Activated CD4-positive, alpha-beta T cell treated with anti-CD3 and anti-CD28 coated beads for 1 hour (primary cell): ENCODE measurements around the gene LYVE1.
"Not testable (repeated sequence)": the region's sequence is repeated elsewhere in the genome, so short reads cannot be mapped to it uniquely, and the experiment has no call there.

Experiments
- DNase-seq: peaks from one replicate; pipeline ENCODE4 v3.0.0-alpha.2; 2020

Gene LYVE1, protein sequence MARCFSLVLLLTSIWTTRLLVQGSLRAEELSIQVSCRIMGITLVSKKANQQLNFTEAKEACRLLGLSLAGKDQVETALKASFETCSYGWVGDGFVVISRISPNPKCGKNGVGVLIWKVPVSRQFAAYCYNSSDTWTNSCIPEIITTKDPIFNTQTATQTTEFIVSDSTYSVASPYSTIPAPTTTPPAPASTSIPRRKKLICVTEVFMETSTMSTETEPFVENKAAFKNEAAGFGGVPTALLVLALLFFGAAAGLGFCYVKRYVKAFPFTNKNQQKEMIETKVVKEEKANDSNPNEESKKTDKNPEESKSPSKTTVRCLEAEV

DNA sequence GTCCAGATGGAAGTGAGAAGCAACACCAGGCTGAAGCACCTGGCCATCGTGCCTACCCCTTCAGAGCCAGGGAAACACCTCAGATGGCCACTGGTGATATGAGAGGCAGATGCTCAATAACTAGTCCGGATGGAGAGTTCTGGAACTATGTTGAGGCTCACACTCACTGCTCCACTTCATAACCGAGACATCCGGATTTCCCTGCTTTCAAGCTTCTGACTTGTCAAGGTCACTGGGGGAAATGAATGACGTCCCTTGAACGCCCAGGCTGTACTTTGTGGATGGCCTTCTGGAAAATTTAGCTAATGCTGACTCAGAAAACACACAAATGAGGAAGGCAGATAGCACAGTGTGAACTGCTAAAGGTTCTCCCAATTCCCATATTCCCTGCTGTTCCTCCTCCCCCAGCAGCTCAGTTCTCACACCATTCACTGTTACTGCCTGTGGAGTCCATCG, at the start of gene LYVE1:
TSS of gene LYVE1 (minus strand) at position 180 of the 456 bp plus-strand sequence. CDS start at position 47, 133 bp downstream.
- no peak for DNase-seq

DNA sequence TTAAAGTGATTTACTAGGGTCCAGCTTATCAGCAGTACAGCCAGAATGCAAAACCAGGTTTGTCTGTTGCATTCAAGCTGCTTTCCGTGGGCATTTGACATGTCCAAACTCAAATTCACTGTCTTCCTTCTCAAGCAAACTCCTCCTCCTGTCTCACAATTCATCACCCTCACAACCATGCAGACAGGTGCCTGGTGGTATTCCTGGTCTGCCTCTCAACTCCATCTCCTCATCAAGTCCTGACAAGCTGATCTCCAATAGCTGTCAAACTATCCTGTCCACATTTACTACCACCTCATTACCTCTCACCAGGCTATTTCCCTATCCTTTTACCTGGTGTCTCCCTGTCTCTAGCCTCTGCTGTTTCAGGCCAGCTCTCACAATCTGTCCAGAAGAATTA, 49.1 kb upstream of the LYVE1 start:
- no peak for DNase-seq

DNA sequence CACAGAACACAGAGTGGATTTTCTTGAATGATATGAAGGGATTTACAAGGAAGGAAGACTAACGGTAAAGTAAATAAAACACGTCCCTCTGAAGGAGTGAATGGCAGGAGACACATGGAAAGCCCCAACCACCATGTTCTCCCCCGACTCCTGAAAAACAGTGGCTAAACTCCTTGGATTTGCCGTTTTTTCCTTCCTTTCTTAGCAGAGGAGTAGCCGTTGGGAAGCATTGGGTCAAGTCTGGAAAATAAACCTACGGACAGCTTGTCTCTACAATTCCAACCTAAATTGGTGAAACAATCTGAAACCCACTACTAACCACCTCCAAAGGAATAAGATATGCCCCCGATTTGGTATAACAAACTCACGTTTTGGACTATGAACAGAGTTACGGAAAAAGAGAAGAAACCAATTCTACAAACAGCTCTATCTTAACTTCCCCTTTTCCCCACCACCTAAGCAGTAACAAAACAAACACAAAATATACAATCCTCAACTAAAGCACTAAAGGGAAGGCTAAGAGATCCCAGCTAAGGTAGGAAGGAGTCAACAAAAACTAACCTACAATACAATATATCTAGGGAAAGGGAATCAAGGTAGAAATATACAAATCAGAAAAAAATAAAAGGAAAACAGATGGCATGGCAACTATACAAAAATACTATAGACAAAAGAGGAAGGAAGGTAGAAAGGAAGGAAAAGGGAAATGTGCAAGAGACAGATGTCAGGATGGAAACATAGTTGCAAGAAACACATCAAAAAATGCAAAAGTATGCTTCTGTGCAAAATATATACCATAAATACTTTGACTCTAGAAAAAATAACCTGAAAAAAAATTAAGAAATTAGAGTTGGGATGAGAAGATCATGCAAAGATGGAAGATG, 43.8 kb upstream of the LYVE1 start:
- no peak for DNase-seq

DNA sequence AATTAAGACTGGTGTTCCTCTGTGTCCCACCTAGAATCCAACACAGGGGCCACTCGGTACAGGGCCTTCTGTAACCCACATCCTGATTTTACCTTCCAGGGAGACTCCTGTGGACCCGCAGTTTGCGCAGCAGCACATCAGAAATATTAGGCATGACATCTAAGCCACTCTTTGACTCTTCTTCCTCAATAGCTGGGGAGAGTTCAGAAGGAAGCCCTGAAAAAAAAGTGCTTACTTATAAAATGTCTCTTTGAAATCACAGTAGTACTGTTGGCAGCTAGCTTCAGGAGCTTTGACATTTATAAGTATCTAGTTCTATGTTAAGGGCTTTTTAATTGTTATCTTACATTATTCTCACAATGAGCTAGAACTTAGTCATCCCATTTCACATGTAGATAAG, 41.2 kb upstream of the LYVE1 start:
- DNase-seq = no peak

DNA sequence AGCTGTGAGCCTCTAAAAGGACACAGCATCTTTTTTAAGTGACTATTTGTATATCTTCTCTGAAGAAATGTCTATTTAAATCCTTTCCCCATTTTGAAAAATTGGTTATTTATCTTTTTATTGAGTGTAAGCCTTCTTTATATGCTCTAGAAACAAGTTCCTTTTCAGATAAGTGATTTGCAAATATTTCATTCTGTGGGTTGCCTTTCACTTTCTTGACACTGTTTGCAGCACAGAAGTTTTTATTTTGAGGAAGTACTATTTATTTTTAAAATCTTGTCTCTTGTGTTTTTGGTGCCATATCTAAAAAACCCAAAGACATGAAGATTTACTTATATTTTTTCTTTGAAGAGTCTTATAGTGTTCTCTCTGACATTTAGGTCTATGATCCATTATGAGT, 40.1 kb upstream of the LYVE1 start:
- no peak for DNase-seq

DNA sequence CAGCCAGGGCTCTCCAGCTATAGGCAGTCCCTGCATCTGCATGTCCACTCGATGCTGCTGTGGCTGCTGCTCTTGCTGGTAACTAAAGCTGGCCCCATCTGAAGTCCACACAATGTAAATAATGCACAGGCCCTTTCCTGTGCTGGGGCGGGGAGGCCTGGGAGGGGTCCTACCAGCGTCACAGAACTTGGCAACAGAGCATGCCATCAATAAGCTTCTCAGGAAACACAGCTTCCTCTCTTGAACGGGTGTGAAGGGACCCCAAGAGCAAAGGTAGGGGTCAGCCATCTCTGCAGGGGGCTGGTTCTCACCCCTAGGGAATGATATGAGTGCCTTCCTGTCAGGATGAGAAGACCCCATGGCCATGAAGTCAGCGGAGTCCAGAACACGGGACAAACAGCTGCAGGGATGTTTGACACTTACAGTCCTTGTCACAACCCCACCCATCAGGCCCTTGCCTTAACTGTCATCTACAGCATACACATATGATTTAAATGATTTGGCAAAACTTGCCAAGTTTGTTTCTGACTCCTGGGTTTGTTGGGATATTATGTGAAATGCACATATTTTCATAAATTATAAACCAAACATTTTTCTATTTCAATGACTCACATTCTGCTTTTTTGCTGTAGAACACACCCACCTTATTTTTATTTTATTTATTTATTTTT, 39.1 kb upstream of the LYVE1 start:
- DNase-seq = no peak

DNA sequence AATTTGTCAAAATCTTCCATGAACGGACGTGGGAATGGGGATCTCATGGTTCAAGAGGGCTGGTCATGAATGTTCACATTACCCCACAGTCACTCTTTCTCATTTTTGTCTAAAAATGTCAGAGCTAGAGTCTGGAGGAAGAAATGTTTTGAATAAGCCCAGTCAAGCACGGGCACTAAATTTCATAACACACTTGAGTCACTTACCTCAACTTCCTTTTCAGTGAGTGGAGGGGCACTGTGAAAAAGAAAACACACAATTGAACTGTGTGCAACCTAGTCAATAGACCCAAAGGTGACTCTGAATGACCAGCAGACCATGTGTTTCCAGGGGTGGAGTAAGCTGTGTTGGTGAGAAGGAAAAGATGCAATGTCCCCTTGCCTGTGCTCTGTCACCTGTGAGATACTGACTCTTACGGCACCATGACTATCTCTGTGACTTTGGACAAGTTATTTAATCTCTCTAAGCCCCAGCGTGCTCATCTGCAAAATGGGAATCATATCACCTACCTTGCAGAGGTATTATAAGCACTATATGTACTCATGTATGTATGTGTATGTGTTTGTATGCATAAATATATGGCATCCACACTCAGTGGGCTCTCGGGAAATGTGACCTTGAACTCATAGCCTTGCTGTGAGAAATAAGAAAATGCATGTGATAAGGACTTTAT, 38.2 kb upstream of the LYVE1 start:
- DNase-seq = no peak

DNA sequence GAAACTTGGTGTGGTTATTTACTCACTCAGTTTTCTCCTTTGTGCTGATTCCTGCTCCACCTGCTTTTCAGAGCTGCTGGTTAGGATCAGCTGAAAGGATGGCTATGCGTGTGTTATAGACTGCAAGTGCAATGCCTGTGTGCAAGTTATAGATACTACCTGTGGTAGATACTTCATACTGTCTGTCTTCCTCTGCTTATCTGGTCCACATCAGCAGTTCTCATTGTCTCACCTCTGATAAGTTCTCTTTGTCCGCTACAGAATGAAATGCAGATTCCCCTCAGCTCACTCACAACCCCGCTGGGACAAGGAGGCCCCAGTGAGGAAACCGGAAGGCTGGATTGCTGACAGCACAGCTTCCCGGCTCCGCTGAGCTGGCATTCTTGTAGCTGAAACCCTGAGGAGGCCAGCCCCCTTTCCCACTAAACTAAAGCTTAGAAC, 37.5 kb upstream of the LYVE1 start:
- DNase-seq = no peak

DNA sequence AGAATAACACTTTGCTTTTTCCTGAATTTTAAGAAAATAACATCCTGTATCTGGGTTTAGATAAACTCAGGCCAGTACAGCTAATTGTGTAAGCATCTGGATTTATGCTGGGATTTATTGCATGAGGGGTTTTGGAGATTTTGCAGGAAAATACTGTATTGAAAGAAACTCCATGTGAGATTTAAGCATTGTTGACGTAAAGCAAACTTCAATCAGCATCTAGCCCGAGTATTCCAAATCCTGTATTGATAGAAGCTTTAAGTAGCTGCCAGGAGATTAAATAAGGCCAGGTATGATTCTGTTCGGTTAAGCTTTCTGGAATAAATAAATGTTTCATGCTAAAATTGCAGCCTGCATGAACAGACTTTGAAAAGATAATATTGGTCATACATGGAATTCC, 36.3 kb upstream of the LYVE1 start:
- no peak for DNase-seq

DNA sequence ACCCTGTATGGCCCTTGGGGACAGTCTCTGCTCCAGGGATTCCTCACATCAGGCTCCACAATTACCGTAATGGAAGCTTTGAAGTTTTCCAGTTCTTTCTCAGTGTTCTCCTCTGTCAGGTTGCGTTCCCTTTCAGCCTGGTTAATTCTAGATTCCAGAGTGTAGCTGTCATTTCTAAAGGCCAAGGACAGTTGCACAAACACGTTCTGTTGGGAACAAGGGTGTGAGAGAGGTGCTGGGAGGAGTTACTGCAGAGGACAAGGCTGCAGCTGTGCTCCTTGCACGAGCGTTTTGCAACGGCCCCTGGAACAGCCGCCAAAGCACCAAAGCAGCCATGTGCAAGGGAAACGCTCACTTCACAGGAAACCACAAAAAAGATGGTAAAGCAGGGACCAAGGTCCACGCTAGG, 35.9 kb upstream of the LYVE1 start:
- no peak for DNase-seq

DNA sequence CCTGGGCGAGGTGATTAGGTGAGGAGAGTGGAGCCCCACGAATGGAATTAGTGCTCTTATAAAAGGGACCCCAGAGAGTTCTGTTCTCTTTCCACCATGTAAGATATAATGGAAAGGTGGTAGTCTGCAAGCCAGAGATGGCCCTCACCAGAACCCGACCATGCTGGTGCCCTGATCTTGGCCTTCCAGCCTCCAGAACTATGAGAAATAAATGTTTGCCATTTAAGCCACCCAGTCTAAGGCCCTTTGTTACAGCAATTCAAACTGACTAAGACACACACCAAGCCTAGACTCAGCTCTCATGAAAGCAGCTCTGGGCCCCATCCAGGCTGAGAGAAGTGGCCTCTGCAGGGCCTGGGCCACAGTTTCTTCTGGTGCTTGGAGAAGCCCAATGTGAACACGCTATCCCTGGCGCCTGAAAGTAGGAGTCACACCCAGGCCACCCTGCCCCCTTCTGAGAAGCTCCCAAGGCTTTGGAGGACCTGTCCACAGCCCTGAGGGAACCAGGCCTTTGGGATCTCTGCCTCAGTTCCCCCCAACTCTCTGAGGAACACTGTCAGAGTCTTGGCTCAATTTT, 35.3 kb upstream of the LYVE1 start:
- no peak for DNase-seq

DNA sequence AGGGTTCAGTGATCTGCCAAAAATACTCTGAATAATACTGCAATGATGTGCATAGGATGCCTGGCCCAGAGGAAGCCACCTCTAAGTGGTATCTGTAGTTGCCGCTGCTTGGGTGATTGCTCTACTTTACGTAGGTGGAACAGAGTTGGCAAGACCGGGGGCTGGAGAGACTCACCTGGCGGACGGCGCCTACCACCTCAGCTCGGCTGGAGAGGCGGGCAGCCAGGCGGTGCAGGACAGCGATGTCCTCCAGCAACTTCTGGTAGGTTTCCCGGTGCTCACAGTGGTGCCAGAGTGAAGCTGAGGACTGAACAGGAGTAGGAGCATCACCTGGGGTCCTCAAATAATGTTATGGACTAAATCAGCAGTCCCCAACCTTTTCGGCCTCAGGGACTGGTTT, 34.5 kb upstream of the LYVE1 start:
- no peak for DNase-seq

DNA sequence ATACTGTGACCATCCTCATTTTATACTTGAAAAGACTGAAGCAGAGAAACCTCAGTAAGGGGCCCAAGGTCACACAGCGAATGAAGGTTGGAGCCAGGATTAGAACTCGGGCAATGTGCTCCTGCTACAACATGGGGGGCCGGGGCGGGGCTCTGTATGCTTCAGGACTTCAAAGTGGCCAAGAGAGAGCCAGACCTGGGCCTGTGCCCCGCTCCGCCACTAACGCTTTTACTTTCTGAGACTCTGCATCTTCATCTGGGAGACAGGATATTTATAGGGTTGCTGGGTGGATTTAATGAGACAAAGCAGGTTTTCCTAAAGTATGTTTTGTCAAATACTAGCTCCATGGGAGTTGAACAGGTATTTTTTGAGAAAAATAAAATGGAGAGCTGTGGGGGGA, 33.9 kb upstream of the LYVE1 start:
- no peak for DNase-seq

DNA sequence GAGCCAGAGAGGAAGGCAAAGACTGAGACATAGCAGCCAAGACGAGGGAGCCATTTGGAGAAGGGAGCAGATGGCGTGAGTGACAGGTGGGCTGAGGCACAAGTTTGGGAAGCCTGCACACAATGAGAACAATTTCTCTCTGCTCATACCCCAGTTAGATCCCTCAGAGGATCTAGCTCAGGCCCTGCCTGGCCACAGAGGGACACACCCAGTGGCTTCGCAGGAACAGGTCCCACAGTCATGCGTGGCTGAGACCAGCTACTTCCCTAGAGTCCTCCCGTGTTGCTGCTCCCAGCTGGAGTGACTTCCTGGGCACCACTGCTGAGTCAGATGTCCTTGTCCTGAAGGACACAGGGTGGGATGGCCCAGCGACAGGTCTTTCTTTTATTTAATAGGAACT, 33.4 kb upstream of the LYVE1 start:
- DNase-seq = no peak

DNA sequence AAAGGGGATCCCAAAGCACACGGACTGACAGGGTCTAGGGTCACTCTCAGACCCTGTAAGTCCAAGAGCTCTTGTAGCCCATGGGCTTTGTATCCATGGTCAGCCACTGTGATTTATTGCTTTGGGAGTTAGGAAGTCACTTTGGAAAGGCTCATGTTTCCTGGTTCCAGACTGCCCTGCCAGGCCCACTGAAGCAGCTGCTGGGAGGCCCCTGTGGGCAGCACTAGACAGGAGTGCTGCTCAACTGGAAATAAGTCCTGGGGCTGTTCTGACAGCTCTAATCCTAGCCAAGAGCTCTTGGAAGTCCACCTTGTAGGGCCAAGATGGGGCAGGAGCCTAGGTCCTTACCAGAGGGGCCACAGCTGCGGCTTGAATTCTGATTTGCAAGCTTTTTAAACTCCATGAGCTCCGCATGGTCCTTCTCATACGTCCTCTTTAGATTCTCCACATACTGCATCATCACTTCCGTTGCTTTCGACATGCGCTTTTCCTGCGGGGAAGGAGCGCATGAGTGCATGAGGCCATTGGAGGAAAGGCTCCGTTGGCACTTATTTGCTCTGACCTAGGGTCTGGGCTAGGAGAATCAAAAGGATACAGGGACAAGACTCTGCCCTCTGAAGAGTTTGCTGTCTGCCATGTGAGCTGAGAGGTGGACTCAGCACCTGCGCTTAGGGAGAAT, 32.2 kb upstream of the LYVE1 start:
- no peak for DNase-seq

DNA sequence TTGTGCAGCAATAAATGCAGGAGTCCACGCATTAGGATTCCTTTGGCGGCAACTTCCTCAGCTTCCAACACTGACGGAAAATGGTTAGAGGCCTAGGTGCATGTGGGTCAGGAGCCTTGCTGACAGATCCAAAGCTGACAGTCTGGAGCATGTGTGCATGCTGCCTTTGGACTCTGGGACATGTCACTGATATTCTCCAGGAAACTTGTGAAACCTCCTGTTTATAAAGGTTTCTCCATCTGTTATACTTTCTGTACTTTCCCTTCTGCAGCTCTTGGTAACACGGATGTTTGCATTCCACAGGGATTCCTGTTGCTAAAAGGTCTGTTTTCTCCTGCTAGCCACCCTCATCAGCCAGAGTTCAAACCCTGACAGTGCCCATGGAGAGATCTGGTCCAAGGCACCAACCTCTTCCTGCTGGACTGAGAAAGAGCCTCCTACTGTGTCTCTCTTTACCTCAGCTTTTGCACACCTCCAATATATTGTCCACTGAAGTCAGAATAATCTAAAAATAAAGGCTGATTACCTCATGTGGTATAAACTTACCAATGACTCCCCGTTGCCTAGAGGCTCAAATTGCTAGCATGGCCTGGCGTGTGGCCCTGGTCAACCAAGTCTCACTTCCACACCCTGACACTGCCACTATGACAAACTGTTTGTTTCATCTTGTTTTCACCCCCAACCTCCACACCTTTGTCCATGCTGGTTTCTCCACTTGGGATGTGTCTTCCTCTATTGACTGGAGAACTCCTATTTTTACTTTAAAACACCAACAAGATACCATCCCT, 31.1 kb upstream of the LYVE1 start:
- no peak for DNase-seq

DNA sequence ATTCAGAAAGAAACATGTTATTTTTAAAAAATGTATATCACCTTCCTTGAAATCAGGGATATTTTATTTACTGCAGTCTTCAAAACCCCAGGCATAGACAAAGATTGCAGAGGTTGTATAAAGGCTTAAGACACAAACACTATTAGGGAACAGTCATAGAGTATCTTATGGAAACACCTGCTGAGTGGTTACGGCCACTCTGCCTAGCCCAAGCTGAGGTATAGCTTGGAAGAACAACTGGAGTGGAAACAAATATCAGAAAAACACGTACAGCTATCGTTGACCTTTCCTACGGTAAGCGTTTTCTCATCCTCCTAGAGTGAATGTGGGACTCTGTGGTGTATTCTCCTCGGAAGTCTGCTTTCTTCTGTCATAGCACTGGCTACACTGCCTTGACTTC, 30.4 kb upstream of the LYVE1 start:
- no peak for DNase-seq

DNA sequence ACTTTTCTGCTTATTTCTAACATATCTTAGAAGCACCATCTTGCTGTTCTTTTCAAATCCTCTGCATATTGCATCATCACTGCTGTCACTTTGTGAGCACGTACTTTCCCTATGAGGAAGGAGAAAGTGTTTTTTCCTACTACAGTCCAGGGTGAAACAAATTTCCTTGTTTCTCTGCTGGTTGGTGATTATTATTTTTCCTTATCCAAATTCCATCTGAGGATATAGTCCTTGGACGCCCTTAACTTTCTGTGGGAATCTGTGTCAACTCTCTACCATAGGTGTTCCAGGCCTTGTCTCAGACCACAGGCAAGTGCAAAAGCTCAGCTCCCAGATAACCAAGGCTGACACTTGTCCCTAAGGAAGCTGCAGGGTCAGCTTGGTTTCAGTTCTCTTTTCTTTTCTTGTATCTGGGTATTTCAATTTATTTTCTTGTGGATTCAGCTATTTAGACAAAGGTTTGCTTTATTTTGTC, 29.4 kb upstream of the LYVE1 start:
- no peak for DNase-seq

DNA sequence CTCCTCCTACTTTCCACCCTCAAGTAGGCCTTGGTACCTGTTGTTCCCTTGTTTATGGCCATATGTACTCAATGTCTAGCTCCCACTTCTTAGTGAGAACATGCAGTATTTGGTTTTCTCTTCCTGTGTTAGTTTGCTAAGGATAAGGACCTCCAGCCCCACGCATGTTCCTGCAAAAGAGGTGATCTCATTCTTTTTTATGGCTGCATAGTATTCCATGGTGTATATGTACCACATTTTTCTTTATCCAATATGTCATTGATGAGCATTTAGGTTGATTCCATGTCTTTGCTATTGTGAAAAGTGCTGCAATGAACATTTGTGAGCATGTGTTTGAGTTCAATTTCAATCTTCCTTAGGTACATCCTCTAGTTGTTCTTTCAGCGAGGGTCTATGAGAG, 27.4 kb upstream of the LYVE1 start:
- not testable (repeated sequence) for DNase-seq

DNA sequence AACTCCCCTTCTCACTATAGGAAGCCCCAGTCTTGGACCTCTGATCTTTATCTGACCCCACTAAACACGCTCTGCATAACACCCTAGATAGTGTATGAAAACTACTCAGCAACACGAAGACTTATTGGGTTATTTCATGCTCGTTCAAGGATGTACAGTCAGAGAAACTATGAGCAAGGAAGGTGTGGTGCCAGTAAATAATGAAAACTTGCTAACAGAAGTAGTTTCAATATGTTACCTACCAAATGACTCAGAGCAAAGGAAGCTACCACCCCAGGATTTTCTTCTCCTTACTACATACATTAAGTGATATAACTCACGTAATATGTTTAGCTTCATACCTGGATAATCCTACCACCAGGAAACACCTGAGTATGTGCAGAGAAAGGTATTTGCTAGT, 25.9 kb upstream of the LYVE1 start:
- no peak for DNase-seq

DNA sequence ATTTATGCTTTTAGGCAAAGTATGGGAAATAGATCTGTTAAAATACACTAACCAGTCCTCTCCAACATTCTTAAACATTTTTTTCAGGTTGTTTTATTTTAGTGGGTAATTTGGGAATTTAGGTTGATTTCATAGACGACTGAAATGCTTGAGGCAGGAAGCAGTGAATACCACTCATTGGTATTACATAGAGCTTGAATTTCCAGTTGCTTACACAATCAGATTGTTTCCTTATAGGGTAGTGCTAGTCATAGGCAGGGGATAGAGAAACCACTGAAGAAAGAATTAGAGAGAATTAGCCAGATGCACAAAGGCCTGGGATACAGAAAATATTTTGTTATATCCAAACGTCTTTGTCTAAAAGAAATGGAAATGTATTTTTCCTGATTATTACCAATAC, 23.9 kb upstream of the LYVE1 start:
- DNase-seq = no peak
